Measurements from ENCODE around the gene SHMT2. TPM values are rescaled to one million over a fixed set of nuclear protein-coding genes. Genes with fewer than 3 reads are reported as not detected.

Gene SHMT2
- total and polyA plus RNA-seq, 2 of the 4 experiments (the other 2 are of a cell fraction) = 266 to 364 TPM

DNA sequence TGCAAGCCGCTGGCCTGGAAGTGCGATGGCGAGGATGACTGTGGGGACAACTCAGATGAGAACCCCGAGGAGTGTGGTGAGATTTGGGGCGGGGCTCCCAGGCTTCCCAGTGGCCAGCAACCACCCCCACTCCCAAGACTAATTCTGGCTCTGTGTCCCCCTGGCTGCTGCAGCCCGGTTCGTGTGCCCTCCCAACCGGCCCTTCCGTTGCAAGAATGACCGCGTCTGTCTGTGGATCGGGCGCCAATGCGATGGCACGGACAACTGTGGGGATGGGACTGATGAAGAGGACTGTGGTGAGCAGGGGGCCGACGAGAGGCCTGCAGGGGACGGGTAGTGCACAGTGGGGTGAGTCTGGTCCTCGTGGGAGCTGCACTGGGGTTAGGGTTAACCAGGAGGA, 25.1 kb upstream of the SHMT2 start:
- peaks cover 96% of the 10 kb centered on the region for H3K36me3 ChIP-seq (ENCODE audit: control insufficient read depth, insufficient read depth, low read length)
- intact Hi-C loops (cut with micrococcal nuclease) = no loop called here
- H3K27me3 ChIP-seq (ENCODE audit: control insufficient read depth, insufficient read depth, low read length) = no peaks in the 10 kb centered on the region

More for the DNA sequence above, 25.1 kb upstream of the SHMT2 start:
- H3K4me1 ChIP-seq (ENCODE audit: control insufficient read depth, insufficient read depth, low read length) = no peaks in the 10 kb centered on the region
- no peak overlapping the region for H3K4me3 ChIP-seq (ENCODE audit: insufficient read depth, low read depth, low read length)
- 96% methylated on average over 14 of the region's 19 CpGs; no CpG with 5 or more reads in 1 of the 2 experiments for WGBS, 2 experiments (ENCODE audit: extremely low coverage in 2 of 2, insufficient read length in 1 of 2)
- dilution Hi-C loops (cut with HindIII; ENCODE audit: low sequenced_read_pairs, unreplicated experiment) = no loop called here
- POLR2A ChIA-PET (ENCODE audit: unreplicated experiment) = no interaction called here
- no peak overlapping the region for H3K27ac ChIP-seq (ENCODE audit: insufficient read depth, low read length)
- peaks cover 14% of the 10 kb centered on the region for H4K20me1 ChIP-seq (ENCODE audit: insufficient read depth, low read length)
- H4K5ac ChIP-seq (ENCODE audit: low read depth, low read length) = no peak overlapping the region
- no peak for DNase-seq
- no peak overlapping the region for H3K23ac ChIP-seq (ENCODE audit: low read depth, low read length)
- H4K8ac ChIP-seq (ENCODE audit: low read depth in 2 of 2, low read length in 2 of 2) = no peak overlapping the region
- no peak overlapping the region for H2AFZ ChIP-seq (replicated peaks; ENCODE audit: low read length, poor library complexity)
- H3K14ac ChIP-seq (replicated peaks; ENCODE audit: low read depth, low read length) = no peak overlapping the region
- no peak overlapping the region for H2AK9ac ChIP-seq (replicated peaks; ENCODE audit: low read depth, low read length, poor library complexity)
- BruUV-seq (replicated peaks) = no TSS peak
- H3K79me1 ChIP-seq (ENCODE audit: low read depth in 1 of 2, low read length in 2 of 2) = peaks cover 4 to 11% of the 10 kb centered on the region in 2 experiments; a peak in 2 of 4 replicates
- no peak overlapping the region for H2BK120ac ChIP-seq (ENCODE audit: low read depth, low read length)
- H2AK5ac ChIP-seq (ENCODE audit: low read depth, low read length) = no peak overlapping the region
- TF ChIP-seq NFE2L2 (IDR thresholded peaks at IDR 0.05; ENCODE audit: low read depth, low read length) (no peak), BHLHE40 (IDR thresholded peaks at IDR 0.05; ENCODE audit: low read depth, low read length) (no peak), MAFK (IDR thresholded peaks at IDR 0.05; ENCODE audit: low read depth, low read length) (no peak), POLR2A (IDR thresholded peaks at IDR 0.05; ENCODE audit: low read depth, low read length) (no peak), RFX5 (IDR thresholded peaks at IDR 0.05; ENCODE audit: low read depth, low read length) (no peak), CEBPB (IDR thresholded peaks at IDR 0.05; ENCODE audit: low read depth, low read length) (no peak)
- TF ChIP-seq, protein P1, sequence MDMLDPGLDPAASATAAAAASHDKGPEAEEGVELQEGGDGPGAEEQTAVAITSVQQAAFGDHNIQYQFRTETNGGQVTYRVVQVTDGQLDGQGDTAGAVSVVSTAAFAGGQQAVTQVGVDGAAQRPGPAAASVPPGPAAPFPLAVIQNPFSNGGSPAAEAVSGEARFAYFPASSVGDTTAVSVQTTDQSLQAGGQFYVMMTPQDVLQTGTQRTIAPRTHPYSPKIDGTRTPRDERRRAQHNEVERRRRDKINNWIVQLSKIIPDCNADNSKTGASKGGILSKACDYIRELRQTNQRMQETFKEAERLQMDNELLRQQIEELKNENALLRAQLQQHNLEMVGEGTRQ (IDR thresholded peaks at IDR 0.05; ENCODE audit: low read depth, low read length) = no peak
- TF ChIP-seq, protein P2, sequence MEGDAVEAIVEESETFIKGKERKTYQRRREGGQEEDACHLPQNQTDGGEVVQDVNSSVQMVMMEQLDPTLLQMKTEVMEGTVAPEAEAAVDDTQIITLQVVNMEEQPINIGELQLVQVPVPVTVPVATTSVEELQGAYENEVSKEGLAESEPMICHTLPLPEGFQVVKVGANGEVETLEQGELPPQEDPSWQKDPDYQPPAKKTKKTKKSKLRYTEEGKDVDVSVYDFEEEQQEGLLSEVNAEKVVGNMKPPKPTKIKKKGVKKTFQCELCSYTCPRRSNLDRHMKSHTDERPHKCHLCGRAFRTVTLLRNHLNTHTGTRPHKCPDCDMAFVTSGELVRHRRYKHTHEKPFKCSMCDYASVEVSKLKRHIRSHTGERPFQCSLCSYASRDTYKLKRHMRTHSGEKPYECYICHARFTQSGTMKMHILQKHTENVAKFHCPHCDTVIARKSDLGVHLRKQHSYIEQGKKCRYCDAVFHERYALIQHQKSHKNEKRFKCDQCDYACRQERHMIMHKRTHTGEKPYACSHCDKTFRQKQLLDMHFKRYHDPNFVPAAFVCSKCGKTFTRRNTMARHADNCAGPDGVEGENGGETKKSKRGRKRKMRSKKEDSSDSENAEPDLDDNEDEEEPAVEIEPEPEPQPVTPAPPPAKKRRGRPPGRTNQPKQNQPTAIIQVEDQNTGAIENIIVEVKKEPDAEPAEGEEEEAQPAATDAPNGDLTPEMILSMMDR (conservative IDR thresholded peaks at IDR 0.05; ENCODE audit: low read depth, low read length) = no peak
- H3K18ac ChIP-seq (ENCODE audit: low read depth, low read length) = no peak overlapping the region
- no peak for ATAC-seq (ENCODE audit: low read depth)
- no peak overlapping the region for H3K9ac ChIP-seq (ENCODE audit: low read depth, low read length)
- H4K91ac ChIP-seq (ENCODE audit: insufficient read depth, low read depth, low read length) = no peak overlapping the region
- in situ Hi-C loops (cut with MboI; ENCODE audit: low sequenced_read_pairs) = no loop called here
- H3K4ac ChIP-seq (ENCODE audit: low read depth, low read length) = no peak overlapping the region
- no peaks in the 10 kb centered on the region for H3K9me1 ChIP-seq (ENCODE audit: insufficient read depth, low read length)
- CTCF ChIA-PET = no interaction called here
- H3K9me3 ChIP-seq (ENCODE audit: control insufficient read depth, insufficient read depth, low read length) = no peaks in the 10 kb centered on the region
- no peak overlapping the region for H2BK15ac ChIP-seq (ENCODE audit: low read depth, low read length)
- no peak overlapping the region for H3K4me2 ChIP-seq (ENCODE audit: low read depth, low read length)
- H2BK5ac ChIP-seq (ENCODE audit: low read depth, low read length, poor library complexity, severe bottlenecking) = no peak overlapping the region
- H3K56ac ChIP-seq (ENCODE audit: extremely low read depth, insufficient read depth, low read length) = no peak overlapping the region
- no peak overlapping the region for H2BK20ac ChIP-seq (ENCODE audit: low read depth, low read length)

All from IMR-90 (cell line).